Ovary (tissue), 9 donors: ENCODE measurements around the gene LIX1. TPM values are rescaled to one million over a fixed set of nuclear protein-coding genes. Genes with fewer than 3 reads are reported as not detected.

ENCODE experiments used
- DNase-seq, 5 donors: peaks; one replicate each; pipeline ENCODE4 v3.0.0-alpha.2; 2019 to 2020
- H3K27ac ChIP-seq, 2 donors: fragments of 200-600 bp; one replicate each; pipeline versions ENCODE4 v1.5.1 to v1.8.0; 2019 to 2022
- H3K27me3 ChIP-seq: fragments of 200-600 bp; one replicate; pipeline ENCODE4 v1.8.0; 2022
- H3K36me3 ChIP-seq: fragments of 200-600 bp; sonication (generic); one replicate; pipeline ENCODE4 v1.5.1; 2019
- H3K4me1 ChIP-seq: one replicate; pipeline ENCODE4 v1.8.1; 2013; ENCODE audit warnings: mild to moderate bottlenecking, moderate library complexity; ENCODE audit not compliant: insufficient read depth
- H3K4me3 ChIP-seq: fragments of 200-600 bp; sonication (generic); one replicate; pipeline ENCODE4 v1.5.1; 2017
- H3K9me3 ChIP-seq, 2 donors: fragments of 200-600 bp in 1 of 2; sonication (generic) in 1 of 2; one replicate each; pipeline versions ENCODE4 v1.5.1 to v1.8.1; 2013 to 2019; ENCODE audit warnings: mild to moderate bottlenecking in 1 of 2, moderate library complexity in 1 of 2
- EP300 ChIP-seq: sonication (generic); formaldehyde crosslinking; IDR thresholded peaks from one replicate; pipeline ENCODE4 v1.6.1; 2017; ENCODE audit warnings: antibody characterized with exemption
- POLR2A ChIP-seq: fragments of 450-650 bp; IDR thresholded peaks from one replicate; pipeline ENCODE4 v1.6.1; 2017; ENCODE audit warnings: antibody characterized with exemption, mild to moderate bottlenecking, moderate library complexity
- WGBS, 3 donors: extraction: QIAGEN DNeasy Blood & Tissue Kit in 1 of 3; methylation state at CpG; one replicate each; pipeline versions ENCODE4 v1.1.5 to v1.1.7; 2013 to 2017; 5-methylcytosine and 5-hydroxymethylcytosine counted together
- intact Hi-C, 4 donors: fragments of 100-400 bp; cut with DNase I; formaldehyde crosslinking; loops; one replicate each; pipeline versions ENCODE4 v1.11.0 to v1.15.1; 2022 to 2023
- polyA plus RNA-seq, 2 donors: library from polyadenylated mRNA; stranded (reverse); fragments of 200-250 nt in 1 of 2; fragments of 350-450 nt in 1 of 2; fragmentation: Illumina TruSeq in 1 of 2; extraction: RNeasy Lipid Tissue Mini Kit (QIAGEN cat#74804) in 1 of 2; gene quantifications; one replicate each; pipeline ENCODE4 v1.2.3, GENCODE V29; 2013 to 2014
- total RNA-seq, 7 donors: library from RNA; depleted of rRNA in 2 of 7; stranded (reverse); fragments of >200 nt in 2 of 7; fragmentation: NEBNext Ultra II Directional in 3 of 7; extraction: Animal tissue kit (Norgen Biotek cat#: 25700) in 3 of 7; gene quantifications; one replicate each; pipeline versions ENCODE4 v1.1.0 to v1.2.4, GENCODE V29; 2016 to 2023
- TF ChIP-seq, protein P1 (sequence below), 3 donors: fragments of 450-650 bp in 2 of 3; fragments of 200-600 bp in 1 of 3; IDR thresholded peaks; one replicate each; pipeline versions ENCODE4 v1.5.1 to v1.8.0; 2016 to 2022; ENCODE audit warnings: antibody characterized with exemption in 3 of 3, mild to moderate bottlenecking in 1 of 3
- donor health status: DM: no; HTN: no; CAD: no; lungs with moderate emphysema.
- donor health status: DM: no; HTN: no; CAD: no.
- donor health status: Bipolar disorder and iron deficiency.
- donor health status: DM: yes; HTN: yes; CAD: no.
- donor health status: DM: no; HTN: no; CAD: no.
- donor health status: DM: yes; HTN: yes; CAD: no.

The LIX1 gene
- total and polyA plus RNA-seq, 9 donors = 0.12 to 0.20 TPM; not detected in 7

GRCh38 chr5:97157689-97158088, 15.3 kb upstream of the LIX1 start:
- H3K27ac ChIP-seq = no peak overlapping the region

GRCh38 chr5:97151370-97151769, 9.0 kb upstream of the LIX1 start:
- intact Hi-C loops = no loop called here
- H3K36me3 ChIP-seq = no peaks in the 10 kb centered on the region
- H3K9me3 ChIP-seq = no peaks in the 10 kb centered on the region
- H3K27ac ChIP-seq = no peak overlapping the region
- 86 to 91% (median 89%) methylated on average over 3 of the region's 3 CpGs for WGBS, 3 donors
- no peaks in the 10 kb centered on the region for H3K4me1 ChIP-seq
- no peak overlapping the region for H3K4me3 ChIP-seq
- TF ChIP-seq EP300 = no peak
- TF ChIP-seq, protein P1, sequence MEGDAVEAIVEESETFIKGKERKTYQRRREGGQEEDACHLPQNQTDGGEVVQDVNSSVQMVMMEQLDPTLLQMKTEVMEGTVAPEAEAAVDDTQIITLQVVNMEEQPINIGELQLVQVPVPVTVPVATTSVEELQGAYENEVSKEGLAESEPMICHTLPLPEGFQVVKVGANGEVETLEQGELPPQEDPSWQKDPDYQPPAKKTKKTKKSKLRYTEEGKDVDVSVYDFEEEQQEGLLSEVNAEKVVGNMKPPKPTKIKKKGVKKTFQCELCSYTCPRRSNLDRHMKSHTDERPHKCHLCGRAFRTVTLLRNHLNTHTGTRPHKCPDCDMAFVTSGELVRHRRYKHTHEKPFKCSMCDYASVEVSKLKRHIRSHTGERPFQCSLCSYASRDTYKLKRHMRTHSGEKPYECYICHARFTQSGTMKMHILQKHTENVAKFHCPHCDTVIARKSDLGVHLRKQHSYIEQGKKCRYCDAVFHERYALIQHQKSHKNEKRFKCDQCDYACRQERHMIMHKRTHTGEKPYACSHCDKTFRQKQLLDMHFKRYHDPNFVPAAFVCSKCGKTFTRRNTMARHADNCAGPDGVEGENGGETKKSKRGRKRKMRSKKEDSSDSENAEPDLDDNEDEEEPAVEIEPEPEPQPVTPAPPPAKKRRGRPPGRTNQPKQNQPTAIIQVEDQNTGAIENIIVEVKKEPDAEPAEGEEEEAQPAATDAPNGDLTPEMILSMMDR (IDR thresholded peaks at IDR 0.05) = no peak
- no peak for TF ChIP-seq POLR2A
- no peak for DNase-seq
- H3K27me3 ChIP-seq = no peaks in the 10 kb centered on the region

More at GRCh38 chr5:97157689-97158088, 15.3 kb upstream of the LIX1 start:
- no peak for TF ChIP-seq EP300
- H3K36me3 ChIP-seq = no peaks in the 10 kb centered on the region
- WGBS, 3 donors = 94 to 96% (median 95%) methylated on average over 2 of the region's 2 CpGs
- no peaks in the 10 kb centered on the region for H3K9me3 ChIP-seq
- H3K27me3 ChIP-seq = no peaks in the 10 kb centered on the region
- no peak for DNase-seq
- H3K4me3 ChIP-seq = no peak overlapping the region
- no peaks in the 10 kb centered on the region for H3K4me1 ChIP-seq
- intact Hi-C loops = no loop called here

DNA sequence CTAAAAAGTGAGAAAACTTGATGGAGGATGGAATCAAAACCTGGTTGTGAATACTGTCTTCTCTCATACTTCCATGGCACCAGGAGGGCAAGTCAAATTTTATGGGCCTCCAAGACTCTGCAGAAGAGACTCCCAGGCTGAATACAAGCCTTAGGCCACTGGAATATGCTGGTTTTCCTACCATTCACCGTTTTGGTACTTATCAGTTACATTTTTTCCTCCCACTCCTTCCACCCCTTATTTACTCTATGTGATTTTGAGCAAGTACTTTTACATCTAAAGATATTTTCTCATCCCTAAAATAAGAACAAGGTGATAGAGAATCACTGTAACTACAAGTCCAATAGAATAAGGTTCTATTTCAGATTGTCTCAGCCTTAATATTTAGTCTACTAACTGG, 8.0 kb upstream of the LIX1 start:
- H3K9me3 ChIP-seq = no peaks in the 10 kb centered on the region
- DNase-seq = no peak
- WGBS, 3 donors = 13 to 22% (median 13%) methylated on average over 1 of the region's 1 CpG
- H3K27me3 ChIP-seq = no peaks in the 10 kb centered on the region
- H3K27ac ChIP-seq = no peak overlapping the region
- no peak overlapping the region for H3K4me3 ChIP-seq
- no peaks in the 10 kb centered on the region for H3K36me3 ChIP-seq
- no peaks in the 10 kb centered on the region for H3K4me1 ChIP-seq
- intact Hi-C loops = no loop called here
- TF ChIP-seq EP300 = no peak
- TF ChIP-seq POLR2A = no peak
- TF ChIP-seq, protein P1 (IDR thresholded peaks at IDR 0.05) = no peak

GRCh38 chr5:97149709-97150108, 7.3 kb upstream of the LIX1 start:
- H3K36me3 ChIP-seq = no peaks in the 10 kb centered on the region
- no peak overlapping the region for H3K27ac ChIP-seq
- H3K4me3 ChIP-seq = no peak overlapping the region
- H3K9me3 ChIP-seq = no peaks in the 10 kb centered on the region
- H3K27me3 ChIP-seq = no peaks in the 10 kb centered on the region
- no peaks in the 10 kb centered on the region for H3K4me1 ChIP-seq
- DNase-seq = no peak
- no peak for TF ChIP-seq EP300
- no peak for TF ChIP-seq POLR2A
- TF ChIP-seq, protein P1 (IDR thresholded peaks at IDR 0.05) = no peak
- 81 to 92% (median 87%) methylated on average over 2 of the region's 2 CpGs for WGBS, 3 donors
- intact Hi-C loops = no loop called here

- intact Hi-C loops = no loop called here
- H3K27me3 ChIP-seq = no peaks in the 10 kb centered on the region
- 14 to 22% (median 22%) methylated on average over 3 of the region's 3 CpGs for WGBS, 3 donors
- H3K36me3 ChIP-seq = no peaks in the 10 kb centered on the region
- no peaks in the 10 kb centered on the region for H3K4me1 ChIP-seq
- H3K27ac ChIP-seq = no peak overlapping the region
- no peak for TF ChIP-seq POLR2A
- TF ChIP-seq, protein P1 (IDR thresholded peaks at IDR 0.05) = no peak
- no peak for TF ChIP-seq EP300
- no peaks in the 10 kb centered on the region for H3K9me3 ChIP-seq
- DNase-seq = no peak
- no peak overlapping the region for H3K4me3 ChIP-seq
These were observed 5.9 kb upstream of the LIX1 start for GRCh38 chr5:97148288-97148687.
